Tibial nerve (tissue), 4 donors: ENCODE data around the gene SLC5A12.

ENCODE experiments used
- CTCF ChIP-seq, 5 experiments: fragments of 200-600 bp in 3 of 5; fragments of 450-650 bp in 2 of 5; sonication (generic) in 3 of 5; IDR thresholded peaks; one replicate each; pipeline ENCODE4 v1.5.1; 2016 to 2019; ENCODE audit warnings: antibody characterized with exemption in 5 of 5, mild to moderate bottlenecking in 3 of 5, moderate library complexity in 2 of 5
- EP300 ChIP-seq, 2 donors: sonication (generic); formaldehyde crosslinking; IDR thresholded peaks; one replicate each; pipeline ENCODE4 v1.6.1; 2017; ENCODE audit warnings: antibody characterized with exemption in 2 of 2, mild to moderate bottlenecking in 1 of 2

DNA sequence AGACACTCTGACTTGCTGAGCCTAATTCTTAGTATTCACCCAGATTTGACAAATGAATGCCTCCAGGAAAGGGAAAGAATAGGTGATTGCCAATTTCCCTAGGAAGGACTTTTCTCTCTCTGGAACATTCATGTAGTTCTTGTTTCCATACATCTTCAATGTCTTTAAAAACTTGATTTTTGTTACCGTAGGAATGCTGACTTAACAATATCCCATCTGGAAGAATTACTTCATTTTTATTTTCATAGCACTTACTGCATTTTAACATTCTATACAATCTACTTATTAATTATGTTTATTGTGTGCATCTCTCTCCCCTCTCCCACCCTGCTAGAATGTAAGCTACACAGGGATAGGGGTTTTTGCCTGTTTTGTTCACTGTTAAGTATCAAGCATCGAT lies 66.6 kb downstream of the SLC5A12 start:
- no peak for TF ChIP-seq CTCF (IDR thresholded peaks at IDR 0.05)
- TF ChIP-seq EP300 (IDR thresholded peaks at IDR 0.05), result no peak
